HT1080 (cell line): ENCODE data around the gene HIPK3. TPM values are rescaled to one million over a fixed set of nuclear protein-coding genes. Genes with fewer than 3 reads are reported as not detected.
"Not testable (repeated sequence)": the region's sequence is repeated elsewhere in the genome, so short reads cannot be mapped to it uniquely, and the experiment has no call there.

Experiments used
- DNase-seq: peaks from one replicate; pipeline ENCODE4 v3.0.0-alpha.2; 2015; ENCODE audit warnings: low read depth
- polyA plus RNA-seq, 2 experiments: library from polyadenylated mRNA; depleted of rRNA; stranded (reverse); fragments of >200 nt; gene quantifications; 2 replicates each; pipeline ENCODE4 v1.2.3, GENCODE V29; 2015
- total RNA-seq: library from RNA; depleted of rRNA; stranded (reverse); fragments of >200 nt; shearing (Covaris generic); gene quantifications from 2 replicates; pipeline ENCODE4 v1.2.3, GENCODE V29; 2014; rRNA removed

The HIPK3 gene
- total RNA-seq, result 19.4 and 23.1 TPM in 2 replicates
- 8.8 and 11.9 TPM in 2 replicates for polyA plus RNA-seq (2015; cell fraction: cytosol; rRNA removed)
- 15.9 and 17.0 TPM in 2 replicates for polyA plus RNA-seq (2015; cell fraction: nucleus; rRNA removed)

- peak; percentile 65 for DNase-seq
Measured at GRCh38 chr11:33257160-33257896, at the start of gene HIPK3. HIPK3 (plus strand) TSS chr11:33257381.

GRCh38 chr11:33207408-33207985 lies 49.7 kb upstream of the HIPK3 start:
- DNase-seq, result peak; percentile 4

- DNase-seq, result no peak
Measured at GRCh38 chr11:33208150-33208549, 49.0 kb upstream of the HIPK3 start.

GRCh38 chr11:33211153-33211552 lies 46.0 kb upstream of the HIPK3 start:
- no peak for DNase-seq

- peak; percentile 33 for DNase-seq
Measured at GRCh38 chr11:33211580-33211979, 45.6 kb upstream of the HIPK3 start.

- peak; percentile 40 for DNase-seq
Measured at GRCh38 chr11:33214187-33214586, 43.0 kb upstream of the HIPK3 start.

- DNase-seq, result no peak
Measured at GRCh38 chr11:33214767-33215166, 42.4 kb upstream of the HIPK3 start.

GRCh38 chr11:33216676-33217075 lies 40.5 kb upstream of the HIPK3 start:
- not testable (repeated sequence) for DNase-seq

GRCh38 chr11:33222052-33222750 lies 35.0 kb upstream of the HIPK3 start:
- no peak for DNase-seq

GRCh38 chr11:33225371-33225770 lies 31.8 kb upstream of the HIPK3 start:
- DNase-seq, result no peak

GRCh38 chr11:33227578-33228261 lies 29.5 kb upstream of the HIPK3 start:
- DNase-seq, result no peak

- DNase-seq, result no peak
Measured at GRCh38 chr11:33234397-33235190, 22.6 kb upstream of the HIPK3 start.

GRCh38 chr11:33237039-33237597 lies 20.1 kb upstream of the HIPK3 start:
- no peak for DNase-seq

- DNase-seq, result no peak
Measured at GRCh38 chr11:33242575-33242974, 14.6 kb upstream of the HIPK3 start.

GRCh38 chr11:33243654-33244053 lies 13.5 kb upstream of the HIPK3 start:
- not testable (repeated sequence) for DNase-seq

GRCh38 chr11:33248416-33248971 lies 8.7 kb upstream of the HIPK3 start:
- DNase-seq, result no peak

- DNase-seq, result no peak
Measured at GRCh38 chr11:33256031-33256812, 959 bp upstream of the HIPK3 start.

GRCh38 chr11:33256813-33257159 lies 395 bp upstream of the HIPK3 start:
- DNase-seq, result no peak

GRCh38 chr11:33257897-33258630 lies 883 bp downstream of the HIPK3 start:
- peak; percentile 79 for DNase-seq
